HG02759 (cell line): ENCODE measurements around the gene SLC44A2.

Experiments
- ATAC-seq: cut with Tn5 transposase; IDR thresholded peaks from one replicate; pipeline ENCODE4 v1.9.1; 2021; ENCODE audit warnings: mild to moderate bottlenecking, moderate library complexity; ENCODE audit not compliant: unreplicated experiment

SLC44A2 gene

GRCh38 chr19:10625003-10625761 is at the start of gene SLC44A2:
TSS of gene SLC44A2 (plus strand) at chr19:10625553. CDS start at chr19:10625634, 81 bp downstream.
- no peak for ATAC-seq

- ATAC-seq, result no peak
These were observed 47.4 kb upstream of the SLC44A2 start for GRCh38 chr19:10577951-10578350.

GRCh38 chr19:10580979-10581631 is 44.2 kb upstream of the SLC44A2 start:
- ATAC-seq, result no peak

- no peak for ATAC-seq
These were observed 43.3 kb upstream of the SLC44A2 start for GRCh38 chr19:10582091-10582490.

- ATAC-seq, result no peak
These were observed 42.1 kb upstream of the SLC44A2 start for GRCh38 chr19:10583036-10583776.

- ATAC-seq, result no peak
These were observed 39.0 kb upstream of the SLC44A2 start for GRCh38 chr19:10586396-10586795.

- ATAC-seq, result no peak
These were observed 38.1 kb upstream of the SLC44A2 start, which contains the start of gene AP1M2 for GRCh38 chr19:10587022-10587838. TSS of gene AP1M2 (minus strand) at chr19:10587312. CDS start at chr19:10587231, 81 bp downstream.

- no peak for ATAC-seq
These were observed 37.6 kb upstream of the SLC44A2 start for GRCh38 chr19:10587839-10588150.

- no peak for ATAC-seq
These were observed 32.2 kb upstream of the SLC44A2 start for GRCh38 chr19:10593148-10593547.

GRCh38 chr19:10593820-10594637 is 31.3 kb upstream of the SLC44A2 start:
- ATAC-seq, result peak; percentile 54

- ATAC-seq, result no peak
These were observed 25.2 kb upstream of the SLC44A2 start for GRCh38 chr19:10600149-10600548.

- ATAC-seq, result no peak
These were observed 23.4 kb upstream of the SLC44A2 start for GRCh38 chr19:10601999-10602329.

- ATAC-seq, result peak; percentile 65
These were observed 22.8 kb upstream of the SLC44A2 start for GRCh38 chr19:10602330-10603083.

- ATAC-seq, result peak; percentile 45
These were observed 22.1 kb upstream of the SLC44A2 start for GRCh38 chr19:10603084-10603872.

- peak; percentile 16 for ATAC-seq
These were observed 21.4 kb upstream of the SLC44A2 start for GRCh38 chr19:10603873-10604459.

GRCh38 chr19:10604460-10604980 is 20.8 kb upstream of the SLC44A2 start:
- ATAC-seq, result peak; percentile 13

GRCh38 chr19:10611907-10612306 is 13.4 kb upstream of the SLC44A2 start:
- ATAC-seq, result no peak

- ATAC-seq, result no peak
These were observed 12.7 kb upstream of the SLC44A2 start for GRCh38 chr19:10612499-10613119.
